OCI-M2 (cell line): ENCODE measurements around the gene NCAN.
"Not testable (repeated sequence)": the region's sequence is repeated elsewhere in the genome, so short reads cannot be mapped to it uniquely, and the experiment has no call there.

Experiments used
- DNase-seq: peaks from one replicate; lab custom pipeline; 2025; ENCODE audit not compliant: unreplicated experiment; lab: John Stamatoyannopoulos, UW

The NCAN gene

GRCh38 chr19:19192910-19193423, 18.8 kb upstream of the NCAN start:
- no peak for DNase-seq

- no peak for DNase-seq
Measured at GRCh38 chr19:19193926-19194325, 17.8 kb upstream of the NCAN start.

DNA sequence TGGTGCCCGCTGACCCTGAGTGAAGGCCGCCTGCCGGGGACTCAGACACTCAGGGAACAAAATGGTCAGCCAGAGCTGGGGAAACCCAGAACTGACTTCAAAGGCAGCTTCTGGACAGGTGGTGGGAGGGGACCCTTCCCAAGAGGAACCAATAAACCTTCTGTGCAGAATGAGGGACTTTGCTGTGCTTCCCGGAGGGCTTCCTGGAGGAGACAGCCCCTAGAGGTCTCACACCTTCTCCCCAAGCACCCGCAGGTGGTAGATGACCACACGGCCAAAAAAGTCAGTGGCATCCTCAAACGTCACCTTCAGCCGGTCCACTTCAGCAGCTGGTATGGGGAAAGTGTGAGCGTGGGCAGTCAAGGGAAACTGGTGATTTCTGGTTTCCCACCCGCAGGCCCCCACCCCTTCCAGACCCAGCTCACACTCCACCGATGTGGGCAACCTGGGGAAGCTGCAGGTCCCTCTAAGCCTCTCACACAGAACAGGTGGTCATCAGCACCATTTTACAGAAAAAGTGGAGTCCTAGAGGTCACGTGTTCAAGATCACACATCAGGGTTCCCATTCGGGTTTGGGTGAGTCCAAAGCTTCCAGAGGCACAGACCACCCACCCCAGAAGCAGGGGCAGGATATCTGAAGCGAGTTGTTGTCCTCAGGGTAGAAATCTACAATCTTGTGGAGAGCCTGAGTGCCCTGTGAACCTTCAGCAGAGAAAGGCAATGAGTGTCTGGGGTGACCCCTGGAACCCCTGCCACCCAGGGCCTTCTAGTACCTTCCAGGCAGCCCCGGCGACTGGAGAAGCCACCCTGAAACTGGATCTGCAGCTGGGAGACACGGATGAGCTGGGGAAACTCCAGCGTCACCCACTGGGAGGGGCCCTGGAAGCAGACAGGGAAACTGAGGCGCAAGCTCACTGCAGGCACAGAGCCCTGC, 9.8 kb upstream of the NCAN start:
- DNase-seq: no peak

GRCh38 chr19:19202707-19203011, 9.1 kb upstream of the NCAN start:
- DNase-seq: no peak

DNA sequence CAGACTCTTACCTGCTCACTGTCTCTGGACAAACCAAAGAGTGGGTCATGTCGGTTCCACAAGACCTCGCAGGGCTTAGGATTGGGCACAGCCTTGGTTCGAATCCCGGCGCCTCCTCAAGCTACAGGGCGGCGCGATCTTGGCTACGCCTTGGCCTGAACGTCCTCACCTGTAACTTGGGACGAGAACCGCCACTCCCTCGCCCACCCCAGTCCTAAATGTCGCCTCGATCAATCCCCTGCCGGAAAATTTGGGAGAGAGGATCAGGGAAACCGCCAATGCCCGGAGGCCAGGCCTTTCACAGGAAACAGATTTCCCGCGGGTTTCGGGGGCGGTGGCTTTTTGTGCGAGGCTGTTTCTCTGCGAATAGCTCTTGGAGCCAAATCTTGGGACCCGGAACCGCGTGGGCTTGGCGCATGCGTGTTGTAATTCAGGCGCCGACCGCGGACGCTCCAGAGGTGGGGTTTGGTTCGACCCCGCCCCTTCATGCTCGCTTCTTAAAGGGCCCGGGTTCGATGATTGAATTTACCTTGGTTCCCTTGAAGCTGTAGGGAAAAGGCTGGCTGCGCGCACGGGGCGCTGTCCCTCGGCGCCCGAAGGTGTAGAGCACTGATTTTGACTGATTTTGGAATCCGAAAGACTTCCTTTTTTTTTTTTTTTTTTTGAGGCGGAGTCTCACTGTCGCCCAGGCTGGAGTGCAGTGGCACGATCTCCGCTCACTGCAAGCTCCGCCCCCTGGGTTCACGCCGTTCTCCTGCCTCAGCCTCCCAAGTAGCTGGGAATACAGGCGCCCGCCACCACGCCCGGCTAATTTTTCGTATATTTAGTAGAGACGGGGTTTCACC, 8.5 kb upstream of the NCAN start, which contains the start of gene NR2C2AP:
TSS of gene NR2C2AP (minus strand) at position 403 of the 845 bp plus-strand sequence. CDS start at position 49, 354 bp downstream.
- peak; percentile 78 for DNase-seq

DNA sequence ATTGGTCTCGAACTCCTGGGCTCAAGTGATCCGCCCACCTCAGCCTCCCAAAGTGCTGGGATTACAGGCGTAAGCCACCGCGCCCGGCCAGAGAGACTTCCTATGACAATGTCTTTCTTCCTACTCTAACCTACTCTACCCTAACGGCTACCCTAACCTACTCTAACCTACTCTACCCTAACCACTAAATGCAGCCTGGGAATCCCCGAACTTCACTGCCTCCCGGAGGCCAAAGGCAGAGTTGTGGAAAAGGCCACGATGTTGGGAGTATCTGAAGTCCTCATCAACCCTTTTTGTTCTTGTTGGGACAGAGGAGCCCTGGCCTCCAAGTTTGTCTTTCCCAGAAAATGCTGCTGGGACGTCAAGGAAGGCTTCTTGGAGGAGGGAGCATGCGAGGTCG, 7.6 kb upstream of the NCAN start:
- no peak for DNase-seq

DNA sequence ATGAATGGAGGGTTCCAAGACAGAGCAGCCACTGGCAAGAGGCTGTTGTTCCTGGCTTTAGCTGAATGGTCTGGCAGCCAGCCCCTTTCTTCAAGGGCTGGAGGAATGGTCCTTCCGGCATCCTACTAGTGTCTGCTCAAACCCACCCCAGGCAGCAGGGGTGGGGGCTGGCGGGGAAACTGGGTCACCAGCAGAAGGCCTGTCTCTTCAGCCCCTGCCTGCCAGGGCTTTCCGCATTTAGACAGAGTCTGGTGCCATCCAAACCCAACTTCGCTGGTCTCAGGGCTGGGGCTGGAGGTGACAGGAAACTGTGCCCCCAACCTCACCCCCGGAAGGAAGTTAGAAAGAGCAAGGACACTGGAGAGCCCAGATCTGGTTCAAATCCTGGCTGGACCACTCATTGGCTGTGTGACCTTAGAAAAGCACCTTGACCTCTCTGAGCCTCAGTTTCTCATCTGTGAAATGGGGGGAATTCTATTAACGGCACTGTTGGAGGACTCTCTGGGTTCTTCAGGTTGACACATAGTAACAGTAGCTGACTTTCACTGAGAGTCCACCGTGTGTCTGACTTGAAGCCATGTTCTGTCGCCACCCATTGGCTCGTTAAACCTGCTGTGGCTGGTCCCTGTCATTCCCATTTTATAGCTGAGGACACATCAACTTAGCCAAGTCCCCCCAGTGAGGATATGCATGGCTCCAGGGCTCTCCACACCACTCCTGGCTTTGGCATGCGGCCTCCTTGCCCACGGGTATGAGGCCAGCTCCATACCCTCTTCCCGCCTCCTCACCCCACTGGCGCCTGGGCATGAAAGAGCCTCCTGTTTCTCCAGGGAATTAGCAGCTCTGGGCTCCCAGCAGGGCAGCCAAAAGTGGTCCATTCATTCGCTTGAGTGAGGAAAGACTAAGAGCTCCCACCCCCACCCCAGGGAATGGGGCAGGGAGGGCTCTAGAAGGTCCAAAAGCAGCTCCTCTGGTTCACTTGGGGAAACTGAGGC, 6.0 kb upstream of the NCAN start:
- no peak for DNase-seq

DNA sequence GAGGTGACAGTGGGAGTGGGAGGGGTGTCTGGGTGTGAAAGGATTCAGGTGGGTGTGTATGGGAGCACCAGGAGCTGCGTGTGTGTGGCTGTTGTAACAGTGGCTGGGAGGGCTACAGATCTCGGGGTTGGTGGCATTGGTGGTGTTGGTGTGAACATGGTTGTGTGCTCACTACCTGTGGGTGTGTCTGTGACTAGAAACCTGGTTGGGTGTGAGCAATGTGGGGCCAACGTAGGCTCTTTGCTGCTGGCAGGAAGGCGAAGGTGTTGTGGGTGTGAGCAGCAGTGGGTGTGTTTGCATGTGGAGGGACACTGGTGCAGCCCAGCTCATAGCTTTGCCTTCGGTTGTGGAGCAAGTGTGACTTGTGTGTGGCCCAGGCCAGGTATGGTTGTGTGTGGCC, 4.8 kb upstream of the NCAN start:
- DNase-seq: no peak

DNA sequence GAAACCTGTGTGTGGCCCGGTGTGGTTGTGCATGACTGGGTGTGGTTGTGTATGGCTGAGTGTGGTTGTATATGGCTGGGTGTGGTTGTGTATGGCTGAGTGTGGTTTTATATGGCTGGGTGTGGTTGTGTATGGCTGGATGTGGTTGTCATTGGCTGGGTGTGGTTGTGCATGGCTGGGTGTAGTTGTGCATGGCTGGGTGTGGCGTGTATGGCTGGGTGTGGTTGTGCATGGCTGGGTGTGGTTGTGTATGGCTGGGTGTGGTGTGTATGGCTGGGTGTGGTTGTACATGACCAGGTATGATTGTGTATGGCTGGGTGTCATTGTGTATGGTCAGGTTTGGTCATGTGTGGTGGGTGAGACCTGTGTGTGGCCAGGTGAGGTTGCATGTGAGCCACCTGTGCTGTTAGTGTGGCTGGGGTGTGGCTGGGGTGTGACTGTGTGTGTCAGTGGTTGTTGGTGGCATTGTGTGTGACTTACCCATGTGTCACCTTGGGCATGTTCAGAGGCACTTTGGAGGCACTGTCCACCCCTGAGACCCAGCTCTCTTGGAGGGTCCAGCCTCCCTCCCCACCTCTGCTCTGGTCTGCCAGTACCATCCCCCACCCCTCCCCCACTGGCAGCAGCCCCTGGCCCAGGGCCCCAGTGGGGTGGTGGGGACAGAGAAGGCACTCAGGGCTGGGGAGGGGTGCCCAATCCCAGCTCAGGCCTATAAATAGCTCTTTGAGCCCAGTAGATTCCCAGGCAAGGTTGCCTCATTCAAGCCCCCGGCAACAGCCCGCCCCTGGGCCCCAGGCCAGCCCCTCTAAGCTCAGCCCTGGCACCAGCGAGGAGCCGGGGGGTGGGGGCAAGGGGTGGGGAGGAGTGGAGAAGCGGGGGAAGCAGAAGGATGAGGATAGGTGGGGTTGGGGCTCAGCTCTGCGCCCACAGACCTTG, 3.9 kb upstream of the NCAN start:
- DNase-seq: no peak

DNA sequence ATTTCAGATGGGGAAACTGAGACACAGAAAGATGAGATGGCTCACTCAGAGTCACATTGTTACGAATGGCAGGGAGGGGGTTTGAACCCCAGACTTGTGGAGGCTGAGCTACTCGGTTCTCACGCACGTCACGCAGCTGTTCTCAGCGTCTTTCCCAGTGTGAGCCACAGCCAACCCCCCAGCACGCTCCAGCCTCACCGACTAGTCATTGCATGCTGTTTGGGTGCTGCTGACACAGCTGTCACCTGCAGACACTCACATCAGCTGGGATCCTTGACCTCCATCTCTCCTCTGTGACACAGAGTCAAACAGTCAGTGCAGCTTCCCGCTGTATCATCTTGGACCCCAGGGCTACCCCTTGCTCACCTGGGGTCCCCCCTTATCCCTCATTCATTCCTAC, 2.4 kb upstream of the NCAN start:
- no peak for DNase-seq

- DNase-seq: no peak
Measured at GRCh38 chr19:19212916-19213315, 1.2 kb downstream of the NCAN start.

- DNase-seq: no peak
Measured at GRCh38 chr19:19213426-19214158, 1.8 kb downstream of the NCAN start.

DNA sequence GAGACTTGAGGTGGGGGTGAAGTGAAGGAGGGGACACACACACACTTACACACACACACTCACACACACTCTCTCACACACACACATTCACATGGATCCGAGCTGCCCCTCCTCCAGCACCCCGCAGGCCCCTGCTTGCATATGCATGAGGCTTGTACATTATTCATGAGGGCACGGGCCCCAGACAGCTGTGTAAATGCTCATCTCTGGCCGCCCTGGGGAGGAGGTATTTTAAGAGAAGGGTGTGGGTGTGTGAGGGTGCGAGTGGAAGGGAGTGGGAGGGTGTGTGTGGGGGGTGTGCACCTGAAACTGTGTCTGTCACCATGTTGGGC, 2.4 kb downstream of the NCAN start:
- DNase-seq: no peak

GRCh38 chr19:19214892-19215291, 3.1 kb downstream of the NCAN start:
- DNase-seq: peak; percentile 31

DNA sequence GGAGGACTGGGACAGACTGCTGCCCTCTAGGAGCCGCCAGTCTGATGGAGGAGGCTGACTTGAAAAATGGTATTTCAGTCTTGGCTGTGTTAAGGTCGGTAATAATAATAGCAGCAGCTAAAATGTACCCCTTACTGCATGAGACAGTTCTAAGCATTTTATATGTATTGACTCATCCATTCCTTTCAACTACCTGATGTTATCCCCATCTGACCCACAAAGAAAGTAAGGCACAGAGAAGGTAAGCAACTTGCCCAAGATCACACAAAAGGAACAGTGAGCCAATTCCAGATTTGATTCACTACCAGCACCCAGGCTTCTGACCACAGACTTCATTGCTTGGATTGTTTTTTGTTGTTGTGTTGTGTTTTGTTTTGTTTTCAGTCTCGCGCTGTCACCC, 4.0 kb downstream of the NCAN start:
- DNase-seq: no peak

GRCh38 chr19:19217099-19217498, 5.3 kb downstream of the NCAN start:
- no peak for DNase-seq

- DNase-seq: no peak
Measured at GRCh38 chr19:19218911-19219310, 7.2 kb downstream of the NCAN start.

DNA sequence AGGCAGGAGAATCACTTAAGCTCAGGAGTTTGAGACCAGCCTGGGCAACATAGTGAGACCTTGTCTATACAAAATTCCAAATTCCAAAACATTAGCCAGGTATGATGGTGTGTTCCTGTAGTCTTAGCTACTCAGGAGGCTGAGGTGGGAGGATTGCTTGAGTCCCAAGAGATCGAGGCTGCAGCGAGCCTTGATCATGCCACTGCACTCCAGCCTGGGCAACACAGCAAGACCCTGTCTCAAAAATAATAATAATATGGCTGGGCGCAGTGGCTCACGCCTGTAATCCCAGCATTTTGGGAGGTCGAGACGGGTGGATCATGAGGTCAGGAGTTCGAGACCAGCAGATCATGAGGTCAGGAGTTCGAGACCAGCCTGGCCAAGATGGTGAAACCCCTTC, 9.2 kb downstream of the NCAN start:
- DNase-seq: not testable (repeated sequence)

GRCh38 chr19:19223060-19223459, 11.3 kb downstream of the NCAN start:
- no peak for DNase-seq
